GM12878 (cell line): ENCODE measurements around the gene MLN. TPM values are rescaled to one million over a fixed set of nuclear protein-coding genes. Genes with fewer than 3 reads are reported as not detected.

Experiments
- ATAC-seq: fragments of 200-7000 bp; cut with Tn5 transposase; 3 replicates; pipeline ENCODE4 v1.9.1; 2020; ENCODE audit warnings: mild to moderate bottlenecking, moderate library complexity
- BruUV-seq: library from RNA; stranded (reverse); fragments of 400-500 nt; replicated peaks from 2 replicates; lab custom pipeline; 2021; lab: Mats Ljungman, UMichigan
- CTCF ChIA-PET: fragments of 300-600 bp; sonication (Branson Sonifier 250); formaldehyde crosslinking; extraction: SDS; loops from one replicate; lab custom pipeline; 2021; ENCODE audit warnings: inconsistent platforms; lab: Yijun Ruan, JAX
- POLR2A ChIA-PET: fragments of 350-600 bp; formaldehyde crosslinking; extraction: SDS; loops from one replicate; lab custom pipeline; 2021; ENCODE audit warnings: inconsistent platforms; lab: Charles Lee
- RAD21 ChIA-PET: fragments of 300-600 bp; sonication (Branson Sonifier 250); formaldehyde crosslinking; loops from one replicate; lab custom pipeline; 2023; ENCODE audit warnings: antibody characterized with exemption; ENCODE audit not compliant: unreplicated experiment; lab: Charles Lee
- SMC1A ChIA-PET: fragments of 300-600 bp; sonication (Branson Sonifier 250); formaldehyde crosslinking; loops from one replicate; lab custom pipeline; 2023; ENCODE audit not compliant: unreplicated experiment, uncharacterized antibody; lab: Charles Lee
- DNase-seq: peaks from one replicate; pipeline ENCODE4 v3.0.0-alpha.2; 2011; ENCODE audit warnings: low read depth, low spot score
- FAIRE-seq: peaks from 3 replicates; lab custom pipeline; 2011; peaks lifted over from hg19 to GRCh38; lab: Jason Lieb, UNC
- H2AFZ ChIP-seq: 2 replicates; pipeline ENCODE4 v1.6.0; 2011; ENCODE audit warnings: low read depth, low read length, control low read depth; ENCODE audit not compliant: control insufficient read depth
- H3K27ac ChIP-seq: 2 replicates; pipeline ENCODE4 v1.5.1; 2011; ENCODE audit warnings: control low read depth; ENCODE audit not compliant: control insufficient read depth, insufficient read depth
- H3K27me3 ChIP-seq, 2 experiments: replicated peaks in 1 of 2; 2 replicates each; pipeline versions ENCODE4 v1.6.0 to v1.6.1; 2011; ENCODE audit warnings: low read length in 1 of 2; ENCODE audit not compliant: control insufficient read depth in 2 of 2, insufficient read depth in 2 of 2
- H3K36me3 ChIP-seq, 2 experiments: 2 replicates each; pipeline ENCODE4 v1.5.1; 2011; ENCODE audit warnings: low read length in 1 of 2; ENCODE audit not compliant: control insufficient read depth in 2 of 2, insufficient read depth in 2 of 2
- H3K4me1 ChIP-seq: 2 replicates; pipeline ENCODE4 v1.6.1; 2011; ENCODE audit warnings: mild to moderate bottlenecking, low read length, moderate library complexity, mixed read lengths; ENCODE audit not compliant: control insufficient read depth, insufficient read depth
- H3K4me2 ChIP-seq: 2 replicates; pipeline ENCODE4 v1.6.0; 2011; ENCODE audit warnings: control low read depth; ENCODE audit not compliant: control insufficient read depth, insufficient read depth
- H3K4me3 ChIP-seq: fragments of 200-600 bp; sonication (generic); 2 replicates; pipeline ENCODE4 v1.5.1; 2016
- H3K79me2 ChIP-seq: 2 replicates; pipeline ENCODE4 v1.6.0; 2011; ENCODE audit warnings: low read length; ENCODE audit not compliant: control insufficient read depth, insufficient read depth
- H3K9ac ChIP-seq: 2 replicates; pipeline ENCODE4 v1.8.0; 2011; ENCODE audit warnings: low read length, control low read depth, mixed read lengths; ENCODE audit not compliant: control insufficient read depth, insufficient read depth
- H3K9me3 ChIP-seq: replicated peaks from 3 replicates; pipeline ENCODE4 v1.5.1; 2011; ENCODE audit warnings: mild to moderate bottlenecking, low read length; ENCODE audit not compliant: control insufficient read depth, insufficient read depth
- H4K20me1 ChIP-seq: 2 replicates; pipeline ENCODE4 v1.6.0; 2011; ENCODE audit not compliant: control insufficient read depth, insufficient read depth
- BRCA1 ChIP-seq: IDR thresholded peaks from 2 replicates; pipeline ENCODE4 v1.6.1; 2011; ENCODE audit warnings: low read depth, low read length, improper control_type of control experiment
- CHD1 ChIP-seq: IDR thresholded peaks from 2 replicates; pipeline ENCODE4 v1.6.1; 2012; ENCODE audit warnings: low read depth, low read length, improper control_type of control experiment
- CHD4 ChIP-seq: fragments of 200-600 bp; sonication (generic); IDR thresholded peaks from 2 replicates; pipeline ENCODE4 v1.6.1; 2016; ENCODE audit warnings: mild to moderate bottlenecking
- E2F4 ChIP-seq: IDR thresholded peaks from 2 replicates; pipeline ENCODE4 v1.6.1; 2012; ENCODE audit warnings: low read depth, low read length, improper control_type of control experiment
- EED ChIP-seq: sonication (generic); IDR thresholded peaks from 2 replicates; pipeline ENCODE4 v1.6.1; 2016; ENCODE audit warnings: antibody characterized with exemption, low read depth
- ESRRA ChIP-seq: IDR thresholded peaks from 2 replicates; pipeline ENCODE4 v1.6.1; 2012; ENCODE audit warnings: mild to moderate bottlenecking, low read length, improper control_type of control experiment
- HDGF ChIP-seq: fragments of 450-650 bp; IDR thresholded peaks from 2 replicates; pipeline ENCODE4 v1.6.1; 2016; ENCODE audit warnings: antibody characterized with exemption
- JUNB ChIP-seq: IDR thresholded peaks from 2 replicates; pipeline ENCODE4 v1.6.1; 2016; ENCODE audit warnings: antibody characterized with exemption, mild to moderate bottlenecking
- NKRF ChIP-seq: fragments of 450-650 bp; conservative IDR thresholded peaks from 2 replicates; pipeline ENCODE4 v1.6.1; 2017; ENCODE audit warnings: mild to moderate bottlenecking, moderate library complexity
- SMC3 ChIP-seq: IDR thresholded peaks from 2 replicates; pipeline ENCODE4 v1.6.1; 2011; ENCODE audit warnings: low read length, improper control_type of control experiment, borderline replicate concordance
- SP1 ChIP-seq: IDR thresholded peaks from one replicate; pipeline ENCODE4 v1.6.1; 2011; ENCODE audit warnings: low read depth, low read length
- TAF1 ChIP-seq: IDR thresholded peaks from 2 replicates; pipeline ENCODE4 v1.6.1; 2011; ENCODE audit warnings: mild to moderate bottlenecking, low read depth, low read length, borderline replicate concordance
- TCF3 ChIP-seq: IDR thresholded peaks from 2 replicates; pipeline ENCODE4 v1.6.1; 2012; ENCODE audit warnings: low read depth, mild to moderate bottlenecking, low read length, borderline replicate concordance; ENCODE audit not compliant: insufficient read depth
- USF1 ChIP-seq: IDR thresholded peaks from 2 replicates; pipeline ENCODE4 v1.6.1; 2011; ENCODE audit warnings: borderline replicate concordance, low read depth, mild to moderate bottlenecking, moderate library complexity, mixed read lengths, low read length; ENCODE audit not compliant: insufficient read depth; ENCODE audit errors: extremely low read length
- ZNF274 ChIP-seq: IDR thresholded peaks from one replicate; pipeline ENCODE4 v1.8.0; 2011; ENCODE audit not compliant: insufficient read length, insufficient read depth
- ZNF384 ChIP-seq: IDR thresholded peaks from 2 replicates; pipeline ENCODE4 v1.6.1; 2012; ENCODE audit warnings: low read depth, mild to moderate bottlenecking, low read length, improper control_type of control experiment, borderline replicate concordance
- ZZZ3 ChIP-seq: IDR thresholded peaks from 2 replicates; pipeline ENCODE4 v1.6.1; 2011; ENCODE audit warnings: low read depth; ENCODE audit not compliant: control insufficient read depth, insufficient read length
- WGBS: methylation state at CpG from one replicate; pipeline ENCODE4 v1.1.6; 2016; ENCODE audit warnings: low lambda C conversion rate; ENCODE audit not compliant: insufficient replicate concordance, insufficient coverage; ENCODE audit errors: missing lambda C conversion rate; 5-methylcytosine and 5-hydroxymethylcytosine counted together
- in situ Hi-C: fragments of 300-500 bp; cut with MboI; formaldehyde crosslinking; loops from 9 replicates; pipeline ENCODE4 v1.14.3; 2018; ENCODE audit warnings: mixed read lengths
- intact Hi-C: fragments of 100-400 bp; cut with micrococcal nuclease; formaldehyde crosslinking; loops from one replicate; pipeline ENCODE4 v1.14.2; 2022; ENCODE audit not compliant: unreplicated experiment
- polyA plus RNA-seq, 11 experiments: library from polyadenylated mRNA; depleted of rRNA in 4 of 11; unstranded in 6 of 11; stranded (reverse) in 5 of 11; fragments of >200 nt; fragmentation: Nextera tagmentation in 4 of 11; fragmentation: Illumina TruSeq in 1 of 11; extraction: Ambion mirVana in 4 of 11; extraction: Trizol in 1 of 11; gene quantifications; 1 replicate in 1 of 11; 2 replicates in 10 of 11; pipeline versions ENCODE4 v1.2.1 to v1.2.3, GENCODE V29; 2011 to 2016; ENCODE audit warnings: inconsistent platforms in 2 of 11, missing spikeins in 2 of 11, low read depth in 1 of 11
- total RNA-seq, 4 experiments: library from RNA; depleted of rRNA in 3 of 4; stranded (reverse); fragments of >200 nt in 3 of 4; fragmentation: Illumina TruSeq in 1 of 4; extraction: Trizol in 1 of 4; gene quantifications; 2 replicates each; pipeline versions ENCODE4 v1.2.1 to v1.2.3, GENCODE V29; 2013 to 2021

The MLN gene
- total and polyA plus RNA-seq, 10 of the 15 experiments (the other 5 are each of a cell fraction or from before 2014, with no cell fraction given): not detected

- Histone ChIP-seq H3K36me3 (no peaks in the 10 kb centered on the region), H3K27ac (no peak overlapping the region), H3K79me2 (no peaks in the 10 kb centered on the region), H3K4me1 (no peaks in the 10 kb centered on the region), H3K9me3 (no peaks in the 10 kb centered on the region), H2AFZ (no peak overlapping the region), H3K4me2 (no peak overlapping the region), H3K9ac (no peak overlapping the region), H4K20me1 (0 out of 2 replicates have a peak, but pooled peaks cover 3% of the 10 kb centered on the region), H3K27me3 (peaks cover 2 to 3% of the 10 kb centered on the region in 2 experiments; a peak in 3 of 4 replicates), H3K4me3 (no peak overlapping the region)
- BruUV-seq: no TSS peak
- POLR2A ChIA-PET: no interaction called here
- DNase-seq (no peak), ATAC-seq (no peak), FAIRE-seq (no peak)
- 3% methylated on average over 4 of the region's 4 CpGs for WGBS
- TF ChIP-seq ZNF384 (no peak), ZZZ3 (no peak), CHD4 (no peak), ZNF274 (no peak), E2F4 (no peak), EED (no peak), ESRRA (no peak), JUNB (no peak), USF1 (no peak), CHD1 (no peak), SMC3 (no peak), TAF1 (no peak), NKRF (no peak), BRCA1 (no peak), HDGF (no peak), SP1 (no peak), TCF3 (no peak)
- CTCF ChIA-PET: interaction anchor here (1.1 kb wide), 1 partner anchor 48 kb away, joined by 5 read pairs; no protein-coding TSS in a partner anchor
- SMC1A ChIA-PET: no interaction called here
- RAD21 ChIA-PET: no interaction called here
- intact Hi-C loops: no loop called here
- in situ Hi-C loops: no loop called here
These were observed 15.2 kb upstream of the MLN start for GRCh38 chr6:33819021-33819420.
